Measurements from ENCODE around the gene CDCA4.

DNA sequence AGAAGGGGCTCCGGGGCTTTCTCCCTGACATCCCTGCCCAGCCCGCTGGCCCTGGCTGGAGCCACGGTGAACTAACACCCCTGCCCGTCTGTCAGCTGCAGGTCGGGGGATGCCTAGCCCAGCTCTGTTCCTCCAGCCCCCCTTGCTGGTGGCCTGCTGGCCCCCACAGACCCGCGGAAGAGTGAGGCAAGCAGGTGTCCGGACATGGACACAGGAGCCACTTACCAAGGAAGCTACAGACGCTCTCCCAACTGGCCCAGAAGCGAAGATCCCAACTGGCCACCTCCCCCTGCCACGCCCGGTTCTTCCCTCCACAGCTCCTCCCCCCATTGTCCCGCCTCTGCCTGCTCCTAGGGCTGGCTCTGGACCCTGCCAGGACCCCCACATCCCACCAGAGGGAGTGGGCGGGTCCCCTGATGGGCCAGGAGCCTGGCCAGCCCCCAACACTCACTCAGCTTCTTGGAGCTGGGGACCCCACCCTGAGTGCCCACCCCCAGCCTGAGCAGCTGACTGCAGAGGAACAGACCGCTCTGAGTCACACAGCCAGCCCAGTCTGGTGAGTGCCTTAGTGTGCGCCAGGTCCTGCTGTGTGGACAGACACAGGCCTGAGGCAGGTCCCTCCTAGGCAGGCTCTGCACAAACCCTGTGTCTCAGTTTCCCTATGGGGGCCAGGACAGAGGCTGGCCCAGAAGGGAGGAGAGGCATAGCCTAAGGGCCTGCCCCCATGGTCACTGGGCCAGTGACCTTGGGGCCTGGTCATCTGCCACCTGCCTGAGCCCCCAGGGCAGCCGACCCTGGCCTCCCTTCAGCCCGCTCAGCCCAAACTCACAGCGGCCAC is 50.4 kb downstream of the CDCA4 start:
- TF ChIP-seq, protein P1, sequence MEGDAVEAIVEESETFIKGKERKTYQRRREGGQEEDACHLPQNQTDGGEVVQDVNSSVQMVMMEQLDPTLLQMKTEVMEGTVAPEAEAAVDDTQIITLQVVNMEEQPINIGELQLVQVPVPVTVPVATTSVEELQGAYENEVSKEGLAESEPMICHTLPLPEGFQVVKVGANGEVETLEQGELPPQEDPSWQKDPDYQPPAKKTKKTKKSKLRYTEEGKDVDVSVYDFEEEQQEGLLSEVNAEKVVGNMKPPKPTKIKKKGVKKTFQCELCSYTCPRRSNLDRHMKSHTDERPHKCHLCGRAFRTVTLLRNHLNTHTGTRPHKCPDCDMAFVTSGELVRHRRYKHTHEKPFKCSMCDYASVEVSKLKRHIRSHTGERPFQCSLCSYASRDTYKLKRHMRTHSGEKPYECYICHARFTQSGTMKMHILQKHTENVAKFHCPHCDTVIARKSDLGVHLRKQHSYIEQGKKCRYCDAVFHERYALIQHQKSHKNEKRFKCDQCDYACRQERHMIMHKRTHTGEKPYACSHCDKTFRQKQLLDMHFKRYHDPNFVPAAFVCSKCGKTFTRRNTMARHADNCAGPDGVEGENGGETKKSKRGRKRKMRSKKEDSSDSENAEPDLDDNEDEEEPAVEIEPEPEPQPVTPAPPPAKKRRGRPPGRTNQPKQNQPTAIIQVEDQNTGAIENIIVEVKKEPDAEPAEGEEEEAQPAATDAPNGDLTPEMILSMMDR (IDR thresholded peaks at IDR 0.05): no peak
- TF ChIP-seq ZFX (IDR thresholded peaks at IDR 0.05; ENCODE audit: borderline replicate concordance): no peak

Data from 22Rv1 (cell line).